PC-9 (cell line): ENCODE data around the gene GRID2IP. TPM values are rescaled to one million over a fixed set of nuclear protein-coding genes. Genes with fewer than 3 reads are reported as not detected.

Experiments used
- BruUV-seq: library from RNA; stranded (reverse); fragments of 400-500 nt; replicated peaks from 2 replicates; lab custom pipeline; 2021; lab: Mats Ljungman, UMichigan
- CTCF ChIA-PET: fragments of 300-600 bp; sonication (Branson Sonifier 250); formaldehyde crosslinking; loops from one replicate; lab custom pipeline; 2022; ENCODE audit warnings: antibody characterized with exemption; lab: Charles Lee
- POLR2A ChIA-PET: fragments of 300-600 bp; sonication (Branson Sonifier 250); formaldehyde crosslinking; loops from one replicate; lab custom pipeline; 2022; ENCODE audit warnings: antibody characterized with exemption; ENCODE audit not compliant: unreplicated experiment; lab: Charles Lee
- DNase-seq, 2 experiments: peaks; one replicate each; pipeline versions ENCODE4 v3.0.0 to v3.0.0-alpha.2; 2015 to 2022; ENCODE audit warnings: mixed read lengths in 1 of 2
- H2AFZ ChIP-seq: fragments of 200-600 bp; sonication (generic); 2 replicates; pipeline ENCODE4 v1.8.1; 2017; ENCODE audit warnings: antibody characterized with exemption
- H3F3A ChIP-seq: fragments of 200-600 bp; sonication (generic); 2 replicates; pipeline ENCODE4 v1.8.1; 2017; ENCODE audit warnings: antibody characterized with exemption, mild to moderate bottlenecking, low read depth; ENCODE audit not compliant: insufficient read depth
- H3K27ac ChIP-seq: fragments of 200-600 bp; sonication (generic); 2 replicates; pipeline ENCODE4 v1.6.1; 2016; ENCODE audit warnings: mixed run types
- H3K27me3 ChIP-seq: fragments of 200-600 bp; sonication (generic); 2 replicates; pipeline ENCODE4 v1.6.1; 2016; ENCODE audit warnings: low read depth, mixed run types; ENCODE audit not compliant: insufficient read depth
- H3K36me3 ChIP-seq: fragments of 200-600 bp; sonication (generic); 2 replicates; pipeline ENCODE4 v1.6.1; 2016; ENCODE audit warnings: low read depth, mixed run types
- H3K4me1 ChIP-seq: fragments of 200-600 bp; sonication (generic); replicated peaks from 2 replicates; pipeline ENCODE4 v1.6.1; 2016; ENCODE audit warnings: mixed run types; ENCODE audit not compliant: insufficient read depth
- H3K4me2 ChIP-seq: fragments of 200-600 bp; sonication (generic); 2 replicates; pipeline ENCODE4 v1.6.1; 2017; ENCODE audit warnings: mixed run types
- H3K4me3 ChIP-seq: fragments of 200-600 bp; sonication (generic); 2 replicates; pipeline ENCODE4 v1.6.1; 2016; ENCODE audit warnings: mixed run types
- H3K79me2 ChIP-seq: fragments of 200-600 bp; sonication (generic); 2 replicates; pipeline ENCODE4 v1.6.1; 2017; ENCODE audit warnings: low read depth, mixed run types
- H3K9me2 ChIP-seq: fragments of 200-600 bp; sonication (generic); 2 replicates; pipeline ENCODE4 v1.8.1; 2017; ENCODE audit warnings: mild to moderate bottlenecking; ENCODE audit not compliant: insufficient read depth
- H3K9me3 ChIP-seq: fragments of 200-600 bp; sonication (generic); 2 replicates; pipeline ENCODE4 v1.8.1; 2016; ENCODE audit warnings: low read depth; ENCODE audit not compliant: insufficient read depth
- H4K20me1 ChIP-seq: fragments of 200-600 bp; sonication (generic); 2 replicates; pipeline ENCODE4 v1.8.1; 2017; ENCODE audit not compliant: insufficient read depth
- CTCF ChIP-seq: fragments of 200-600 bp; sonication (generic); conservative IDR thresholded peaks from 2 replicates; pipeline ENCODE4 v1.6.1; 2017; ENCODE audit warnings: mixed run types, antibody characterized with exemption, mild to moderate bottlenecking, moderate library complexity
- EZH2 ChIP-seq: fragments of 200-600 bp; sonication (generic); IDR thresholded peaks from 2 replicates; pipeline ENCODE4 v1.8.0; 2017; ENCODE audit warnings: antibody characterized with exemption, low read depth
- intact Hi-C: fragments of 100-400 bp; cut with micrococcal nuclease; formaldehyde crosslinking; loops from one replicate; pipeline ENCODE4 v1.10.0; 2022; ENCODE audit not compliant: unreplicated experiment
- total RNA-seq: library from RNA; stranded (reverse); gene quantifications from 2 replicates; pipeline ENCODE4 v1.2.3, GENCODE V29; 2021

Gene GRID2IP
- total RNA-seq, 1 experiment from 2014 or later, result 1.3 TPM

- TF ChIP-seq EZH2, result no peak
- no peak for TF ChIP-seq CTCF
- H2AFZ ChIP-seq, result no peak overlapping the region
- ChIA-PET POLR2A (no interaction called here), CTCF (interaction anchor here (0.6 kb wide), 1 partner anchor 1182 kb away, joined by 3 read pairs; no protein-coding TSS in a partner anchor)
- peak in 1 of 2 experiments; percentile 34 for DNase-seq
- no peaks in the 10 kb centered on the region for H3F3A ChIP-seq
- intact Hi-C loops, result no loop called here
- H3K27ac ChIP-seq, result no peak overlapping the region
- no peaks in the 10 kb centered on the region for H3K9me2 ChIP-seq
- H3K4me1 ChIP-seq, result no peaks in the 10 kb centered on the region
- peaks cover 8% of the 10 kb centered on the region for H3K27me3 ChIP-seq
- H3K4me3 ChIP-seq, result no peak overlapping the region
- no TSS peak for BruUV-seq
- no peaks in the 10 kb centered on the region for H3K9me3 ChIP-seq
- no peaks in the 10 kb centered on the region for H3K79me2 ChIP-seq
- no peaks in the 10 kb centered on the region for H3K36me3 ChIP-seq
- H3K4me2 ChIP-seq, result no peak overlapping the region
- no peaks in the 10 kb centered on the region for H4K20me1 ChIP-seq
Measured at GRCh38 chr7:6528401-6529130, 22.7 kb downstream of the GRID2IP start.

GRCh38 chr7:6526997-6527378 lies 24.3 kb downstream of the GRID2IP start:
- ChIA-PET CTCF (interaction anchor here (0.5 kb wide), 1 partner anchor 543 kb away, joined by 4 read pairs; no protein-coding TSS in a partner anchor), POLR2A (interaction anchor here (0.6 kb wide), 1 partner anchor 518 kb away, joined by 5 read pairs; the partner anchor contains the start of genes AIMP2 and PMS2)
- H2AFZ ChIP-seq, result no peak overlapping the region
- no peak overlapping the region for H3K4me3 ChIP-seq
- no peaks in the 10 kb centered on the region for H3K36me3 ChIP-seq
- no peak overlapping the region for H3K27ac ChIP-seq
- H3K79me2 ChIP-seq, result no peaks in the 10 kb centered on the region
- no peaks in the 10 kb centered on the region for H4K20me1 ChIP-seq
- no peak for TF ChIP-seq EZH2
- no peak for TF ChIP-seq CTCF
- no peak overlapping the region for H3K4me2 ChIP-seq
- DNase-seq, result no peak
- no peaks in the 10 kb centered on the region for H3F3A ChIP-seq
- H3K9me2 ChIP-seq, result no peaks in the 10 kb centered on the region
- BruUV-seq, result no TSS peak
- intact Hi-C loops, result no loop called here
- peaks cover 8% of the 10 kb centered on the region for H3K27me3 ChIP-seq
- H3K9me3 ChIP-seq, result no peaks in the 10 kb centered on the region
- H3K4me1 ChIP-seq, result no peaks in the 10 kb centered on the region

- Histone ChIP-seq H2AFZ (no peak overlapping the region), H3K9me3 (no peaks in the 10 kb centered on the region), H3K4me2 (no peak overlapping the region), H3K27me3 (no peaks in the 10 kb centered on the region; the same call in 1 of the 2 replicates), H3K27ac (no peak overlapping the region), H3K4me1 (0 out of 2 replicates have a peak, but pooled peaks cover 3% of the 10 kb centered on the region), H3K79me2 (no peaks in the 10 kb centered on the region), H3K36me3 (no peaks in the 10 kb centered on the region), H3K4me3 (no peak overlapping the region), H4K20me1 (no peaks in the 10 kb centered on the region), H3K9me2 (no peaks in the 10 kb centered on the region), H3F3A (no peaks in the 10 kb centered on the region)
- intact Hi-C loops, result no loop called here
- ChIA-PET POLR2A (no interaction called here), CTCF (interaction anchor here (0.6 kb wide), 1 partner anchor 8 kb away, joined by 4 read pairs; no protein-coding TSS in a partner anchor)
- DNase-seq, result peak in 1 of 2 experiments; percentile 60
- no TSS peak for BruUV-seq
- no peak for TF ChIP-seq EZH2
- no peak for TF ChIP-seq CTCF
Measured at GRCh38 chr7:6520163-6520981, 30.9 kb downstream of the GRID2IP start.
